ENCODE data around the gene PLAAT3.
A peak's percentile ranks its signal among the peaks of the same experiment; 100 is the strongest.

Gene PLAAT3

GRCh38 chr11:63574856-63575602 is 39.2 kb downstream of the PLAAT3 start:
- H3K36me3 ChIP-seq (replicated peaks; ENCODE audit: low read depth, low read length): peaks cover 6% of the 10 kb centered on the region
- H4K20me1 ChIP-seq (ENCODE audit: insufficient read depth, low read length): 0 out of 2 replicates have a peak, but pooled peaks cover 3% of the 10 kb centered on the region
- H3K4me3 ChIP-seq (ENCODE audit: low read length): no peak overlapping the region
- H3K9me3 ChIP-seq (ENCODE audit: insufficient read depth, low read length): 0 out of 2 replicates have a peak, but pooled peaks cover 3% of the 10 kb centered on the region
- no peak overlapping the region for H3K9ac ChIP-seq (ENCODE audit: low read length)
- peaks cover 11% of the 10 kb centered on the region for H3K27me3 ChIP-seq (ENCODE audit: low read depth, low read length)
- TF ChIP-seq EZH2phosphoT487 (IDR thresholded peaks at IDR 0.05; ENCODE audit: low read depth): no peak
- no peak overlapping the region for H2AFZ ChIP-seq (ENCODE audit: low read depth, low read length)
- H3K79me2 ChIP-seq (ENCODE audit: low read length): no peaks in the 10 kb centered on the region
- H3K27ac ChIP-seq (ENCODE audit: low read length): no peak overlapping the region
- H3K4me2 ChIP-seq (ENCODE audit: low read length): no peak overlapping the region
- peaks cover 9% of the 10 kb centered on the region for H3K4me1 ChIP-seq (ENCODE audit: low read length)

- H3K9me3 ChIP-seq (ENCODE audit: insufficient read depth, low read length): no peaks in the 10 kb centered on the region
- peaks cover 3% of the 10 kb centered on the region for H3K36me3 ChIP-seq (replicated peaks; ENCODE audit: low read depth, low read length)
- H3K4me1 ChIP-seq (ENCODE audit: low read length): peaks cover 9% of the 10 kb centered on the region
- no peak overlapping the region for H3K9ac ChIP-seq (ENCODE audit: low read length)
- H3K4me2 ChIP-seq (ENCODE audit: low read length): no peak overlapping the region
- H3K27ac ChIP-seq (ENCODE audit: low read length): no peak overlapping the region
- H4K20me1 ChIP-seq (ENCODE audit: insufficient read depth, low read length): 0 out of 2 replicates have a peak, but pooled peaks cover 3% of the 10 kb centered on the region
- peaks cover 16% of the 10 kb centered on the region for H3K27me3 ChIP-seq (ENCODE audit: low read depth, low read length)
- TF ChIP-seq CTCF (IDR thresholded peaks at IDR 0.05; ENCODE audit: low read depth, low read length): no peak
- no peak for TF ChIP-seq EZH2phosphoT487 (IDR thresholded peaks at IDR 0.05; ENCODE audit: low read depth)
- H3K79me2 ChIP-seq (ENCODE audit: low read length): no peaks in the 10 kb centered on the region
- no peak overlapping the region for H3K4me3 ChIP-seq (ENCODE audit: low read length)
- H2AFZ ChIP-seq (ENCODE audit: low read depth, low read length): no peak overlapping the region
Observed at GRCh38 chr11:63573881-63574855, 40.1 kb downstream of the PLAAT3 start.

DNA sequence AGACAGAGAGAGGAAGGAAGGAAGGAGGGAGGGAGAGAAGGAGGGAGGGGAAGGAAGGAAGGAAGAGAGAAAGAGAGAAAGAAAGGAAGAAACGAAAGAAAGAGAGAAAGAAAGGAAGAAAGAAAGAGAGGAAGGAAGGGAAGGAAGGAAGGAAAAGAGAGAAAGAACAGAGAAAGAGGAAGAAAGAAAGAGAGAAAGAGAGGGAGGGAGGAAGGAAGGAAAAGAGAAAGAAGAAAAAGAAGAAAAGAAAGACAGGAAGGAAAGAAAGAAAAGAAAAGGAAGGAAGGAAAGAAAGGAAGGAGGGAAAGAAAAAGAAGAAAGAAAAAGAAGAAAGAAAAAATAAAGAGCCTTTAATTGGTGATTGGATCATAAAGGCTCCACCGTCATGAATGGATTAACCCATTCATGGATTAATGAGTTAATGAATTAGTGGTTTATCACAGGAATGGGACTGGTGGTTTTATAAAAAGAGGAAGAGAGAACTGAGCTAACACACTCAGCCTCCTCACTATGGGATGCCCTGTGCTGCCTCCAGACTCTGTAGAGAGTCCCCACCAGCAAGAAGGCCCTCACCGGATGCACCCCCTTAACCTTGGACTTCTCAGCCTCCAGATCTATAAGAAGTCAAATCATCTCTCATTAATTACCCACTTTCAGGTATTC is 42.1 kb downstream of the PLAAT3 start:
- no peak overlapping the region for H2AFZ ChIP-seq (ENCODE audit: low read depth, low read length)
- no peaks in the 10 kb centered on the region for H3K79me2 ChIP-seq (ENCODE audit: low read length)
- H4K20me1 ChIP-seq (ENCODE audit: insufficient read depth, low read length): 0 out of 2 replicates have a peak, but pooled peaks cover 3% of the 10 kb centered on the region
- no peak overlapping the region for H3K27ac ChIP-seq (ENCODE audit: low read length)
- H3K4me2 ChIP-seq (ENCODE audit: low read length): peak overlapping the region; percentile 14; the same call in 1 of the 2 replicates
- H3K4me1 ChIP-seq (ENCODE audit: low read length): peaks cover 21% of the 10 kb centered on the region
- no peak overlapping the region for H3K9ac ChIP-seq (ENCODE audit: low read length)
- TF ChIP-seq CTCF (IDR thresholded peaks at IDR 0.05; ENCODE audit: low read depth, low read length) (no peak), EZH2phosphoT487 (IDR thresholded peaks at IDR 0.05; ENCODE audit: low read depth) (no peak)
- no peak overlapping the region for H3K4me3 ChIP-seq (ENCODE audit: low read length)
- no peaks in the 10 kb centered on the region for H3K9me3 ChIP-seq (ENCODE audit: insufficient read depth, low read length)
- peaks cover 3% of the 10 kb centered on the region for H3K36me3 ChIP-seq (replicated peaks; ENCODE audit: low read depth, low read length)
- H3K27me3 ChIP-seq (ENCODE audit: low read depth, low read length): peaks cover 16% of the 10 kb centered on the region

GRCh38 chr11:63569570-63569969 is 44.7 kb downstream of the PLAAT3 start:
- TF ChIP-seq CTCF (IDR thresholded peaks at IDR 0.05; ENCODE audit: low read depth, low read length): no peak
- TF ChIP-seq EZH2phosphoT487 (IDR thresholded peaks at IDR 0.05; ENCODE audit: low read depth): no peak
- no peak overlapping the region for H3K9ac ChIP-seq (ENCODE audit: low read length)
- no peaks in the 10 kb centered on the region for H3K79me2 ChIP-seq (ENCODE audit: low read length)
- no peaks in the 10 kb centered on the region for H3K9me3 ChIP-seq (ENCODE audit: insufficient read depth, low read length)
- H3K4me3 ChIP-seq (ENCODE audit: low read length): no peak overlapping the region
- peaks cover 3% of the 10 kb centered on the region for H3K36me3 ChIP-seq (replicated peaks; ENCODE audit: low read depth, low read length)
- H3K4me2 ChIP-seq (ENCODE audit: low read length): no peak overlapping the region
- peaks cover 16% of the 10 kb centered on the region for H3K27me3 ChIP-seq (ENCODE audit: low read depth, low read length)
- H3K4me1 ChIP-seq (ENCODE audit: low read length): peaks cover 35% of the 10 kb centered on the region
- H4K20me1 ChIP-seq (ENCODE audit: insufficient read depth, low read length): 0 out of 2 replicates have a peak, but pooled peaks cover 3% of the 10 kb centered on the region
- H2AFZ ChIP-seq (ENCODE audit: low read depth, low read length): no peak overlapping the region
- H3K27ac ChIP-seq (ENCODE audit: low read length): no peak overlapping the region
